Measurements from ENCODE around the gene DPEP1.

- TF ChIP-seq ELF4 (IDR thresholded peaks at IDR 0.05) (no peak), LEF1 (IDR thresholded peaks at IDR 0.05; ENCODE audit: borderline replicate concordance) (no peak), ZNF384 (IDR thresholded peaks at IDR 0.05) (no peak), TARDBP (IDR thresholded peaks at IDR 0.05) (no peak)
Measured at GRCh38 chr16:89612415-89613166, 851 bp upstream of the DPEP1 start.
